ENCODE measurements around the gene RALGPS1.

DNA sequence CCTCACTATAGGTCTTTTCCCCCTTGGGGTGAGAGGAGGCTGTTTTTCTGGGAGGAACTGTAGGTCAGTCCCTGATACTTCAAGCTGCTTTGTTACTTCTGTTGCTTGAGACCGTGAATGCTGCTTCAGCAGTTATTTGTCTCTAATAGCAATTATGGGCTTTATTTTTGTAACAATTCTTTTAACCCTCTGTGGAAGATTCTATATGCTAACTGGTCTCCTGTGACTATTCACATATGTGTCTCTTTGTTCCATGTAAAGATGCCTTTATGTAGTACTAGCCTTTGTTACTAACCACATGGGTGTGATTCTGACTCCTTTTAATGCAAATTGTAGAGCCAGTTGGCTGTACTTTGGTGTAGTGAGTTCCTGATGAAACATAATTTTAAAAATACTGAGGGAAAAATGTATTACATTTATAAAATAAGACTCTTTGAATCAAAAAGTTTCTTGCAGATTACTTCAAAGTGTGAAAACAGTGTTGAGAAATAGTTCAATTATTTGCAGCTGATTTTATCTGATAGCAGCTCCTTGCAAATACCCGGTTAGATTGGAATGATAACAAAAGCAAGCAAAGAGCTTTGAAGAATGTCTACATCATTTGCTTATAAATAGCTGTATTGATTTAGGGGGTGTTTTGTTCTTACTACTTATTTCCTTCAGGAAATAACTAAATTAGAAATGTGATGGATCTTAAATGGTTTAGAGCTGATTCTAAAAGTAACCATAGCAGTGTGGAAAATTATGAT lies 161.2 kb downstream of the RALGPS1 start:
- TF ChIP-seq CTCF (conservative IDR thresholded peaks at IDR 0.05 in 1 of 2, IDR thresholded peaks at IDR 0.05 in 1 of 2; ENCODE audit: low read depth in 1 of 2, low read length in 2 of 2), result no peak
- TF ChIP-seq EZH2 (IDR thresholded peaks at IDR 0.05; ENCODE audit: low read length, missing control alignments), result no peak

Data from fibroblast of lung (primary cell).